HG03354 (cell line): ENCODE results near the gene C19orf44.

Source experiments
- ATAC-seq: cut with Tn5 transposase; IDR thresholded peaks from one replicate; pipeline ENCODE4 v1.9.1; 2021; ENCODE audit warnings: mild to moderate bottlenecking; ENCODE audit not compliant: unreplicated experiment, poor library complexity, severe bottlenecking

Gene C19orf44

GRCh38 chr19:16514383-16515019 is 18.3 kb downstream of the C19orf44 start:
- no peak for ATAC-seq

GRCh38 chr19:16516381-16516780 is 20.2 kb downstream of the C19orf44 start:
- no peak for ATAC-seq

- no peak for ATAC-seq
Observed at GRCh38 chr19:16516923-16517610, 20.9 kb downstream of the C19orf44 start.

DNA sequence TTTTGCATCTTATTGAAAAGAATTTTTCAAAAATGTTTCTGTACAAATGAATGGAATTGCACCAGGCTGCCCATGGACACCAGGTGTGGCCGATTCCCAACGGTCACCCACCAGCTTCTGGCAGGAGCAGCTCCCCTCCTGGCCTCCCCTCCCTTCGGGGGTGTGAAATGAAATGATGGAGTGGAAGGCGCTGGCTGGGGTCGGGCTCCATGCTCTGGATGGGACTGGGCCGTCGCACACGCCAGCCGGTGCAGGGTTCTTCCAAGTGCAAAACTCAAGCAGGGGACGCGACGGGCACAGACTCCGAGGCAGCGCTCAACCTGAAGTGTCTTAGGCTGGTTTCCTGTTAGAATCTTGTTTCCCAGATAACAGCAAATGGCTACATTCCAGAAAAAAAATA is 21.9 kb downstream of the C19orf44 start:
- no peak for ATAC-seq

DNA sequence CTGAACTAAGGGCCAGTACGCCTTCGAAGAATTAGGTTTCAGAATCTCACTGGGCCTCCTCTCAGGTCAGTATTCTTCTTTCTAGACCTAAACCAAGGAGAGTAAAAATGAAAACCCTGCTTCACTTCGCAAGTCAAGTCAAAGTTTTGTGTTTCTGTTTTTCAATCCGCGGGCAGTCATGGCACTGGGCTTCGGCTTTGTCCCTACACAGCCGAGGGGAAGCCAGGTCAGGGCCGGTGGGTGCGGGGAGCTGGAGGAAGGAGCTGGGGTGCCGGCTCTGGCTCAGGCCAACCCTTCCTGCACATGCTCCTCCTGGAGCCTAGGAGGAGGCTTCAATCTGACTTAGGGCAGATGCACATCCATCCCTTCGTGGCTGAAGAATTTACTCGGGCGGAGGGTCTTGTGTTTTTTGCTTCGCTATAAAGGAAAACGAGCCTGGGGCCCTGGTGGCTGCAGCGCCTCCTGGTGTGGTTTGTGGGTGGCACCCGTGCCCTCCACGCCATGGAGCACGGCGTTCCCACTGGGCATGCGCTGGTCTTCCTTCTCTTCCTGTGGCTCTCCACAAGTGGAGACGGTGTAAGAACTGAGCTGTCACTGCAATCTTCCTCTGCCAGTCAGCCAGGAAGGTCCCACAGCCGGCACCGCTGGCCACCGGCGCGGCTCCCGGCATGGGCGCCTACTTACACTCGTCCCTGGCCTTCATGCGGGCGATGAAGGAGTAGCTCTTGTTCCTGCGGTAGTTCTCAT is 22.5 kb downstream of the C19orf44 start:
- ATAC-seq, result no peak

GRCh38 chr19:16519230-16519687 is 23.1 kb downstream of the C19orf44 start:
- no peak for ATAC-seq

- ATAC-seq, result no peak
Observed at GRCh38 chr19:16520074-16520973, 24.1 kb downstream of the C19orf44 start.

DNA sequence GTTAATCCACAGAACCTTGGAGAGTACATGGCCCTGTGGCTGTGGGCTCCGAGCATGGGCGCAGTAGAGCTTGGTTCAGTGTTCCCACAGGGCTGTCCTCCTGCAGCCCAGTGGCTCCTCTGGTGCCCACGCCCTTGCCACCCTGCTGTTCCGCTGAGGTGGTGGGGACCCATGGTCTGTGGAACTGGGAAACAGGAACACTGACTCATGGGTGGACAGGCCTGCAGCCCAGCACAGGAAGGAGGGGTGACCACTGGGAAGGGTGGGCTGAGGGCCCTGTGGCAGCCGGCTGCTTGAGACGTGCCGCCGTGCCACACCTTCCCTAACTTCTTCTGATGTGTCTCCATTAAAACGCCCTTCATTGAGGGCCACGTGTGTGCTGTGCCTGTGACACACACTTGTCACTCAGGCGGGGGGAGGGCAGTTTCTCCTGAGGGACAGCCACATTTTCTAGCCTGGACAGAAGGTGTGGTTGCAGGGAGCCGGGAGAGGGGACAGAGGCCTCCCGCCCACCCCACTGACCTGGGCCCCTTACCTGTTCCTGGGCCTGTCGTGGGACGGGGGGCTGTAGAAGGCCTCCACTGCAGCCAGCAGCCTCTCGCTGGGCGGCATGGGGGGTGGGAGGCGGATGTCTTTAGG is 24.9 kb downstream of the C19orf44 start:
- ATAC-seq, result no peak

- ATAC-seq, result no peak
Observed at GRCh38 chr19:16521715-16522289, 25.6 kb downstream of the C19orf44 start.

- ATAC-seq, result no peak
Observed at GRCh38 chr19:16522559-16523377, 26.6 kb downstream of the C19orf44 start.

- no peak for ATAC-seq
Observed at GRCh38 chr19:16524991-16525734, 29.0 kb downstream of the C19orf44 start.

DNA sequence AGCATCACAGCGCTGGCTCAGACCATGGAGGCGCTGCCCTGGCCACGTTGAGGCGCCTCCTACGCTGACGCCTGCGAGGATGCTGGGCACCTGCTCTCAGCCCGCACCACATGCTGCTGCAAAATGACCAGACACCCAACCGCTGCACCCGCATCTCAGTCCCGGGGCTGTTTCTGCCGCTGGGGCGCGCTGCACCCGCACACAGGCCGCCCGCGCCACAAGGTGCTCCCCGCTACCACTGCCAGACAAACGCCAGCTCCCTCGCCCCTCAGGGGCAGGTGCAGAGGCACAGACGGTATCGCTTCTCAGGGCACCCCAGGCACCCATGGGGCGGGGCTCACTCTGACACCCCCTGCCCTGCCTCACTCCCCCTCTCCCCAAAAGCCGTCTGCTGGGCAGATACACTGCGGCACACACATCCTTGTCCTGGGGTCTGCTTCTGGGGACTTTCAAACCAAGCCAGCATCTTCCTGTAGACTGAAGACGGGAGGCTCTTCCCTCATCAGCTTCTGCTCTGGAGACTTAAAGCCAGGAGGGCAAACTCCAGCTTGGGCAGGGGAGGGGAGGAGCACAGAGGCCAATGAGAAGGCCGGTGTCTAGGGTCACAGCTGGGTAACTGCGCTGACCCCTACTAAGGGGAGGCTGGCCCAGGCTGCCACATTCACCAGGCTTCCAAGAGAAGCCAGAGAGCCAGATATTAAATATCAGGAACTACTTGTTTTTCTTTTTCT is 29.7 kb downstream of the C19orf44 start:
- ATAC-seq, result no peak

DNA sequence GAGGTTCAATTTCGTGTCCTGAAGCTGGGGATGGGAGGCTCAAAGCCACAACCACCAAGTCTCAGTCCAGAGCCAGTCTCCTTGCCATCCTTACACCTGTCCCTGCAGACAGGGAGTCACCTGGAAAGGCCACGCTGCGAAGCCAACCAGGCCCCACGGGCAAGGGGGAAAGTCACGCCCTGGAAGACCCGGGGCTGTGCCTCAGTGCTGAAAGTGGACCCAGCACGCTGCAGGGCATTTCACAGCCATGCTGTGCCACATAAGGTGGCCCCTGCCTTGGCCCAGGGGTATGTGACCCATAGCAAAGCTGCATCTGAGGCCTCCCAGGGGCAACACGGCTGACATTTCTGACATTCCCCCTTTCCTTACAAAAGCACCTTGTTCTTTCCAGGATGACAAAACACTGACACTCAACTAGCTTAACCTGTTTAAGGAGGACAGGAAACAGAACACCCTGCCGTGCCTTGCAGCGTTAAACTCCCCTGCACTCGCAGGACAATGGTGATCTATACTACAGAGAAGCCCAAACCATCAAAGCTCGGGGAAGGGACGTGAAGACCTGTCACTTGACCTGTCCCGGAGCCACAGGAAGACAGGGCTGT is 31.2 kb downstream of the C19orf44 start:
- ATAC-seq, result no peak

GRCh38 chr19:16527971-16528521 is 31.9 kb downstream of the C19orf44 start:
- no peak for ATAC-seq

- ATAC-seq, result no peak
Observed at GRCh38 chr19:16529466-16530144, 33.4 kb downstream of the C19orf44 start.
